ENCODE results near the gene SBF1. TPM values are rescaled to one million over a fixed set of nuclear protein-coding genes. Genes with fewer than 3 reads are reported as not detected.
"Not testable (repeated sequence)": the region's sequence is repeated elsewhere in the genome, so short reads cannot be mapped to it uniquely, and the experiment has no call there.

The SBF1 gene
- total RNA-seq, 1 donor from 2014 or later = 74.3 TPM

DNA sequence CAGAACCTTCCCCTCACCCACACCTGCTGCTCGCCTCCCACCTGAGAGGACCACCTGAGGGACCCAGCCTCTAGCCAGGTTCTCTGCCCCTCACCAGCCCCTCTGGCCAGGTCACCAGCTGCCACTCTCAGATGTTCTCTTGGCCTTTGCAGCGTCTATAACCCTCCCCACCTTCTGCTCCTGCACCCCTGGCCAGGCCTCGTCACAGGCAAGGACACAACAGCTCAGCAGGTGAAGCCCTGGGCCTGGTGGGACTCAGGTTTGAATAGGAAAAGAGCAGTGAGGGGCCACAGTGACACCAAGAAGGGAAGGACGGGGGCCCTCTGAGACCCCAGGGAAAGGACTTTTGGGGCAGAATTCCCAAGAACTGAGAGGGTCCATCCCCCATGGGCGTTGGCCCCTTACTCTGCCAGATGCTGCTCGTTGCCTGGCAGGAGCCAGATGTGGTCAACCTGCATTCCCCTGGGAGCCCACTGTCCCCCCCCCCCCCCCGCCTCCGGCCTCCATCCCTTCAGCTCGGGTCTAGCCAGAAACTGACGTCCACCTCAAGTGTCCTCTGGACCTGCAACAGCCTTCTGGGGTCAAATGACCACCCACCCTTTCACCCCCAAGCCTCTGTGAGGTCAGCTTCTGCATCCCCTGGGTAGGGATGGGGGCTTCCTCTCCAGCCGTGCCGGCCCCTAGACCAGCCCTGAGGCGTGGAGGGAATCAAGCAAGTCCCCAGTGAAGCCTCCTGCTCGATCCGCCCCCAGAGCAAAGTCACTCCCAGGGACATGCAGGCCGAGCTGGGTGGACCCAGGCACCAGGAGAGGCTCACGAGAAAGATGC lies 28.7 kb downstream of the SBF1 start:
- DNase-seq (ENCODE audit: low spot score) = no peak

DNA sequence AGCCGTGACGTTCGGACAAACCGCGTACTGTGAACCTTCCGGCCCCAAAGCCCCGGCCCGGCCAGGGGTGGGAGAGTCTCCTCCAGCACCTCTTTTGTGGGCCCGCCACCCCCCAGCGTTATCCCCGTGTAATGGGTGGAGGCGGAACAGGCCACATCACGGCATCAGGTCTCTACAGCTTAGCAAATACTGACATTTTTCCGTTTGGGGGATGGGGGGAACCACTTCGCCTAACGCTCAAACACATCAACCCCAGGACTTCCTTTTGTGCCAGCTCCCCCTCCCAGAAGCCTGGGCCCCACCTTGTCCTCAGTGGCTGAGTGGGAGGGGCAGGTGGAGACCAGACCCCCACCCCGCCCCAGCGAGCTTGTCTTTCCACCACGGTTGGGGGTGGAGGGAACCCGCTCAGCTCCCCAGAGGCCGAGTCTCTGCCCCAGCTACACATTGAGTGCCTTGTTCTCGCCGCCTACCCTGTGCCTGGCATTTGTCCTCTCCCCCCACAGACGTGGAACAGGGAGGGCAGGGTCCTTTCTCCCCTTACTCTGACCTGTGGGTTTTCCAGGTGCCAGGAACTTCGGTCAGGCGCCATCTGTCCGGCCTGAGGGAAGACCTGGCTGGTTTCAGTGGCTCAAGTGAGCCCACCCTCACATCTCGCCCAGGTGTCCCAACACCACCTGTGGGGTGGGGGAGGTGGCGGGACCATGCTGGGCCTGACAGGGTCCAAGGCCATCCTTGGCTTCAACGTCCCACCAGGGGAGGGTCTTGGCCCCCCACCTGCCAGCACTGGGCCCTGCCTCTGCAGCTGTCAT lies 29.6 kb downstream of the SBF1 start:
- no peak for DNase-seq (ENCODE audit: low spot score)

- no peak for DNase-seq (ENCODE audit: low spot score)
Observed at GRCh38 chr22:50444663-50445062, 30.2 kb downstream of the SBF1 start.

DNA sequence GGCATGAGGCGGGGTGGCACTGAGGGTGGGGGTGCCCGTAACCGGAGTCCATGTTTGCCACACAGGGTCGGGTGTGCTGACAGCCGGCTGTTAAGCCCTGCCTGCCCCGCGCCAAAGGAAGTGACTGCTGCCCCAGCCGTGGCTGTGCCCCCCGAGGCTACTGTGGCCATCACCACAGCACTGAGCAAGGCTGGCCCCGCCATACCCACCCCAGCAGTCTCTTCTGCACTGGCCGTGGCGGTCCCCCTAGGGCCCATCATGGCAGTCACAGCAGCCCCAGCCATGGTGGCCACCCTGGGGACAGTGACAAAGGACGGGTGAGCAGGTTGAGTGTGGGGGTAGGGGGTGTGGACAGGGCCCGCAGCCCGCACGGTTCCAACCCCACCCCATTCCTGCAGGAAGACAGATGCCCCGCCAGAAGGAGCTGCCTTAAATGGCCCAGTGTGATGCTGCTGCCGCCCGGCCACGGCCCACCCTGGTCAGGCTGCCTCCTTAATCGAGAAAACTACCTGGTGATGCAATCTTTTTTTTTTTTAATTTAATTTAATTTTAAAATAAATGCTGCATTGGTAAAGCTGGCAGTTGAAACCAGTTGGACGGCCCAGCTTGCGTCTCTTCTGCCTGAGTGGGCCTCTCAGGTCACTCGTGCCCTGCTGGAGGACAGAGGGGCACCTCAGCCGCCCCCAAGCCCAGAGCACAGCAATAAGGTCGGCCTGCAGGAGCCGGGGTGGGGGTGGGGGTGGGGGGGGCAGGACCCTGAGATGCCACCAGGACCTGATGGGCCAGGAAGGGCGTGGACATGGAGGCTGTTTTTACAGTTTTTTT lies 30.8 kb downstream of the SBF1 start:
- no peak for DNase-seq (ENCODE audit: low spot score)

- no peak for DNase-seq (ENCODE audit: low spot score)
Observed at GRCh38 chr22:50443197-50443596, 31.6 kb downstream of the SBF1 start.

- DNase-seq (ENCODE audit: low spot score) = no peak
Observed at GRCh38 chr22:50441428-50441993, 33.3 kb downstream of the SBF1 start.

DNA sequence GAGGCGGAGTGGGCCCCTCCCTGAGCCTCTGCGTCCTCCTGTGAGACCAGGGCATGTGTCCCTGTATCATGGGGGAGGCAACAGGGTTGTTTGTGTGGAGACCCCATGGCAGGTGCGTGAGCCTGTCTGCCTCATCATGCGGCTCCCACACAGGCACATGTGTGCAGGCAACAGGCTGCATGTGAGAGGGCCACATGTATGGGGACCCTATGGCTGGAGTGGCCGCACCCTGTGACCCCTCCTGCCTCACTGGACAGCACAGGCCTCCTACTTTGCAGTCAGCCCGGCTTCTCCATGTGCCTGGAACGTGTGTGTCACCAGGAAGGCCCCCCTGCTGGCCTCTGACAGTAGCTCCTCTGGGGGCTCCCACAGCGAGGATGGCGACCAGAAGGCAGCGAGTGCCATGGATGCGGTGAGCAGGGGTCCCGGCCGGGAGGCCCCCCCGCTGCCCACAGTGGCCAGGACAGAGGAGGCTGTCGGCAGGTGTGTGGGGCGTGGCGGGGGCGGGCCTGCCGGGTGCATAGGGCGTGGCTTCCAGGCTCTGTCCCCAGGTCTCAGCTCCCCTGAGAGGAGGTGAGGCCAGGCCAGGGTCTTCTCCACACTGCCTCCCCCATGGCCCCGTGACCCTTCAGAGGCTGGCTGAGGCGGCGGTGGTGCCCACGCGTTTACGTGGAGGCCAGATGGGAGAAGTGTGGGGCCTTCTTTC lies 34.1 kb downstream of the SBF1 start:
- DNase-seq (ENCODE audit: low spot score) = no peak

DNA sequence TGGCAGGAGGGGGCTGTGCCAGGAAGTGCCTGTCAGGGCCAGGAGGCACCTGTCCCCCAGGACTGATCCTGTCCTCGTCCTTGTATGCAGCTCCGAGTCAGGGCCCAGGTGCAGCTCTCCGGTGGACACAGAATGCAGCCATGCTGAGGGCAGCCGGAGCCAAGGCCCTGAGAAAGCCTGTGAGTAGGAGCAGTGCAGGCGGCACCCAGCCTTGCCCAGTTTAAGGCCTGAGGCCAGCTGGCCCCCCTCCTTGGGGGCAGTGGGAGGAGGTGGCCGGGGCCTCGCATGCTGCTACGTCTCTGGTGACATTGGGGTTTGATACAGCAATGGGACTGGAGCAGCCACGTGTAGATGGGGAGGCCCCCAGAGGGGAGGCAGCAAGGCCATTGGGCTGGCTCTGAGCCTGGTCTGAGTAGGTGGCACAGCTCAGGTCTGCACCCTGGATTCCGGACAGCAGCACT lies 34.9 kb downstream of the SBF1 start:
- DNase-seq (ENCODE audit: low spot score) = no peak

GRCh38 chr22:50439314-50439870 lies 35.4 kb downstream of the SBF1 start:
- no peak for DNase-seq (ENCODE audit: low spot score)

DNA sequence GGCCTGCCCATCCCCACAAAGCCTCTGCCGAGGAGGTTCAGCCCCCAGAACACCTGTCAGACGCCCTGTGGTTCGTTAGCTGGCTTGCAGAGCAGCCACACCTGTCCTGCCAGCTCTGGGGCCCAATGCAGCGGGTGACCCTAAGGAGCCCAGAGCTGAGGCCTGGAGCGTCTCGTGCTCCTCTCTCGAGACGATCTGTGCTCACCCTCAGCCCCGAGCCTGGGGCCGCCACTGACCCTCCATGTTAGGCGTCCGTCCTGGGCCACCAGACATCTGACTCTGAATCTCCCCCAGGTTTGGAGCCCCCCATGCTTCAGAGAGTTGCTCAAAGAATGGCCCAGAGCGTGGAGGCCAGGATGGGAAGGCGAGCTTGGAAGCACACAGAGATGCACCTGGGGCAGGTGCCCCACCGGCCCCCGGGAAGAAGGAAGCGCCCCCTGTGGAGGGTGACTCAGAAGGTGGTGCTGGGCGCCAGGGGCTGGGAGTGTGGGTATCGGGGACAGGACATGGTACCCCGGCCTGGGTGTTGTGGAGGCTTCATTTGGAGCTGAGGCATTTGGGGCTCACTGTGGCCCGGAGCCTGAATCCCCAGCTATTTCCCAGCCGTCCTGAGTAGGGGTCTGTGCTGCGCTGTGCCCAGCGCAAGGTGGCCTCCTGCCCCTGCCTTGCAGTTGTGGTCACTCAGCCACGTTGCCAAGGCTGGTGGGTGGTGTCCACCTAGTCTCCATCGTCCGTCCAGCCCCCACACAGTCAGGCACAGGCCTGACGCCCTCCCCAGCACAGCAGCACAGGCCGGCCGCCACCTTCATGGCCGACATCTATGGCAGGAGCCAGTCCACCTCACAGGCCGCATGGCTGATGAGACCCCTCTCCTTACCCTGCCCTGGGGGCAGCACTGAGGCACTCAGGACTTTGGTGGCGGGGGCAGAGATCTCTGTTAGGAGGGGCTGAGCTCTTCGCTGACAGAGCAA lies 36.2 kb downstream of the SBF1 start:
- DNase-seq (ENCODE audit: low spot score) = no peak

DNA sequence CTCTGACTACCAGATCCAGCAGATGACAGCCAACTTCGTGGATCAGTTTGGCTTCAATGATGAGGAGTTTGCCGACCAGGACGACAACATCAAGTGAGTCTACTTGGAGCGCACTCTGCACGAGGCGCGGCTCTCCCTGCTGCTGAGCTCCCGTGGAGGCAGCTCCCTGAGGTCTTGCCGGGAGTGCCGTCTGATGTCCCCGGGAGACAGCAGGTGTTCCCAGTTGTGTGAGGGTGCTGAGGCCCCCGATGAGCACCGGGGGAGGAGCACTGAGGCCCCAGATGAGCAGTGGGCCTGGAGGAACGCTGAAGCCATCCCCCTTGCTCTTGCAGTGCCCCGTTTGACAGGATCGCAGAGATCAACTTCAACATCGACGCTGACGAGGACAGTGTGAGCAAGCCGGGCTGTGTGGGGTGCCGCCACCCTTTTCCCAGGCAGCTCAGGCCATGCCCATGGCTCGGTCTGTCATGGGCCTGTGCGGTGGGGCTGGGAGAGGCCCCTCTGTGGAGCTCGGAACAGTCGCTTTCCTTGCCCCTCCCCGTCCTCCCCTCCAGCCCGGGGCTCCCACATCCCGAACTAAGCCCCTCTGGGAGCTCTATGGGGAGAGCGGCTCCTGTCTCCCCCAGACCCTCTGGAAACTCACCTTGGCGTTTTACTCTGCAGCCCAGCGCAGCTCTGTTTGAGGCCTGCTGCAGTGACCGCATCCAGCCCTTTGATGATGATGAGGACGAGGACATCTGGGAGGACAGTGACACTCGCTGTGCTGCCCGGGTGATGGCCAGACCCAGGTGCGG lies 37.1 kb downstream of the SBF1 start:
- no peak for DNase-seq (ENCODE audit: low spot score)

DNA sequence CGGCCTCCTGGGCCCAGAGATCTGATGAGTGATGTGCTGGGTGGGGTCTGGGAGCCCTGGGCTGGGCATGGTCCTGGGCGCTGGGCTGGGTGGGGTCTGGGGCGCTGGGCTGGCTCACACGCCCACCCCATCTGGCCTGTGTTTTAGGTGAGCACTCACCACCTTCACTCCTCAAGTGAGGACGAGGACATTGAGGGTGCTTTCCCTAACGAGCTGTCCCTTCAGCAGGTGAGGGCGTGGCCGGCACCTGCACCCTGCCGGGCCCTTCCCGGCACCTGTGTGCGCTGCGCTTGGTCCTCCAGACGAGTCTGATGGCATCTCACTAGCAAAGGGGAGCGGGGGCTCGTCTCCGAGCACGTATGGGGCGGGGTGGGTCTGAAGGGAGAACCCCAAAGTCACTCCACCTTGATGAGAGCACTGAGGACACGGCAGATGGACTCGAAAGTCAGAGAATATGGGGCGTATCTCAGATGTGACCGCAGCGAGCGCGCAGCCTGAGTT lies 37.9 kb downstream of the SBF1 start:
- no peak for DNase-seq (ENCODE audit: low spot score)

GRCh38 chr22:50436015-50436830 lies 38.6 kb downstream of the SBF1 start:
- no peak for DNase-seq (ENCODE audit: low spot score)

- DNase-seq (ENCODE audit: low spot score) = no peak
Observed at GRCh38 chr22:50435291-50436014, 39.4 kb downstream of the SBF1 start.

- no peak for DNase-seq (ENCODE audit: low spot score)
Observed at GRCh38 chr22:50434849-50435248, 40.0 kb downstream of the SBF1 start.

GRCh38 chr22:50432877-50433510 lies 41.8 kb downstream of the SBF1 start:
- DNase-seq (ENCODE audit: low spot score) = not testable (repeated sequence)
